Cardiac fibroblast (primary cell): ENCODE results near the gene HEPACAM.
A peak's percentile ranks its signal among the peaks of the same experiment; 100 is the strongest.

Experiments used
- DNase-seq, 2 donors: peaks; one replicate each; pipeline versions ENCODE4 v3.0.0 to v3.0.0-alpha.2; 2010; ENCODE audit warnings: low read depth in 2 of 2
- H3K4me3 ChIP-seq, 2 donors: replicated peaks in 1 of 2; 1 replicate in 1 of 2; 2 replicates in 1 of 2; pipeline ENCODE4 v1.5.1; 2011; ENCODE audit warnings: low read depth in 2 of 2, low read length in 2 of 2, mild to moderate bottlenecking in 2 of 2, moderate library complexity in 1 of 2
- CTCF ChIP-seq: IDR thresholded peaks from one replicate; pipeline ENCODE4 v1.5.1; 2011; ENCODE audit warnings: low read depth, mild to moderate bottlenecking, low read length, inconsistent platforms

Gene HEPACAM

GRCh38 chr11:124876818-124877630, 58.8 kb downstream of the HEPACAM start:
- TF ChIP-seq CTCF: no peak
- no peak for DNase-seq
- H3K4me3 ChIP-seq: peak overlapping the region; percentile 63 to 68

- peak; percentile 53 for TF ChIP-seq CTCF
- peak overlapping the region; percentile 63 to 68 for H3K4me3 ChIP-seq
- peak; percentile 95 to 98 for DNase-seq
Observed at GRCh38 chr11:124875943-124876817, 59.7 kb downstream of the HEPACAM start.

GRCh38 chr11:124875401-124875800, 60.4 kb downstream of the HEPACAM start:
- DNase-seq: no peak
- TF ChIP-seq CTCF: no peak
- peak overlapping the region in 1 of 2 donors; percentile 63 for H3K4me3 ChIP-seq

GRCh38 chr11:124874571-124875255, 61.1 kb downstream of the HEPACAM start:
- DNase-seq: no peak
- TF ChIP-seq CTCF: no peak
- no peak overlapping the region for H3K4me3 ChIP-seq

- no peak for TF ChIP-seq CTCF
- H3K4me3 ChIP-seq: no peak overlapping the region
- no peak for DNase-seq
Observed at GRCh38 chr11:124873951-124874350, 61.9 kb downstream of the HEPACAM start.

GRCh38 chr11:124872741-124873140, 63.1 kb downstream of the HEPACAM start:
- TF ChIP-seq CTCF: no peak
- no peak overlapping the region for H3K4me3 ChIP-seq

More at GRCh38 chr11:124872741-124873140, 63.1 kb downstream of the HEPACAM start:
- DNase-seq: no peak
